ENCODE measurements around the gene STEAP1.

STEAP1 gene

DNA sequence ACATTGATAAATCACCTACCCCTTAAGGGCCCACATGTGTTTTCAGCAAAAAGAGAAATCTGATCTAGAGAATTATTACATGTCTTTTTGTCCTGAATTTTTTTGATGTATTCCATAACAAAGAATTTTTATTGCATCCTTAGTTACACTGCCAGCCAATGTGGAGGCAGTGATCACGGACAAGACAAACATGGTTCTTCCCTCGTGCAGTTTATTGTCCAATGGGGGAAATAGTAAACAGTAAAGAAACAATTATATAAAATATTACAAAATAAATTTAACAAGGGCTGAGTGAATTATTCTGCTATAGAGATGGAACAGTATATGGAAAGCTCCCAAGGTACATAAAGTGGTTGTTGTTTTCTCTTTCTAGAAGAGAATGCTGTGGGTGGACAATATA lies 59.3 kb downstream of the STEAP1 start:
- ATAC-seq, result no peak

Measured in activated CD4-positive, CD25-positive, alpha-beta regulatory T cell treated with anti-CD3 and anti-CD28 coated beads, Interleukin-2, amount 50 U/mL, for 24 hours (primary cell).